H1 (cell line): Measurements from ENCODE around the gene CELF2. TPM values are rescaled to one million over a fixed set of nuclear protein-coding genes. Genes with fewer than 3 reads are reported as not detected.

Experiments
- CTBP2 ChIP-seq: IDR thresholded peaks from 2 replicates; pipeline ENCODE4 v1.7.0; 2011; ENCODE audit warnings: borderline replicate concordance, mild to moderate bottlenecking, moderate library complexity, mixed read lengths, low read length; ENCODE audit not compliant: insufficient read depth, insufficient read length
- MAFK ChIP-seq: IDR thresholded peaks from 2 replicates; pipeline ENCODE4 v1.6.1; 2012; ENCODE audit warnings: low read depth, mild to moderate bottlenecking, improper control_type of control experiment, low read length
- TBP ChIP-seq: IDR thresholded peaks from 2 replicates; pipeline ENCODE4 v1.6.1; 2011; ENCODE audit warnings: low read depth, low read length, improper control_type of control experiment
- polyA plus RNA-seq, 7 experiments: library from polyadenylated mRNA; depleted of rRNA in 3 of 7; stranded (reverse) in 5 of 7; unstranded in 2 of 7; fragments of >200 nt in 5 of 7; fragments of 200-250 nt in 2 of 7; gene quantifications; 1 replicate in 5 of 7; 2 replicates in 1 of 7; 4 replicates in 1 of 7; pipeline versions ENCODE4 v1.2.1 to v1.2.3, GENCODE V29; 2011 to 2013; ENCODE audit warnings: missing spikeins in 2 of 7, mixed read lengths in 2 of 7
- total RNA-seq: library from RNA; stranded (reverse); fragmentation: NEBNext Ultra II Directional; extraction: Animal tissue kit (Norgen Biotek cat#: 25700); gene quantifications from 2 replicates; pipeline ENCODE4 v1.2.1, GENCODE V29; 2021

The CELF2 gene
- total and polyA plus RNA-seq, 2 of the 8 experiments (the other 6 are each of a cell fraction or from before 2014, with no cell fraction given) = 18.3 to 22.7 TPM

GRCh38 chr10:10968257-10968588 is 49.4 kb upstream of the CELF2 start (continued):
- no peak for TF ChIP-seq CTBP2
- TF ChIP-seq MAFK = no peak
- TF ChIP-seq TBP = no peak
